GM12874 (cell line): ENCODE measurements around the gene POTEF.
A peak's percentile ranks its signal among the peaks of the same experiment; 100 is the strongest.

Source experiments
- CTCF ChIP-seq: IDR thresholded peaks from 2 replicates; pipeline ENCODE4 v1.5.1; 2011; ENCODE audit warnings: low read depth, mild to moderate bottlenecking, control low read depth, low read length, moderate library complexity; ENCODE audit not compliant: insufficient read depth

The POTEF gene

GRCh38 chr2:130135692-130136541, 6.9 kb upstream of the POTEF start:
- no peak for TF ChIP-seq CTCF

- peak; percentile 17; the same call in 1 of the 2 replicates for TF ChIP-seq CTCF
These were observed 103.1 kb downstream of the POTEF start for GRCh38 chr2:130025931-130026330.
